Tibial nerve (tissue), 4 donors: Measurements from ENCODE around the gene METTL8.

ENCODE experiments used
- EP300 ChIP-seq, 2 donors: sonication (generic); formaldehyde crosslinking; IDR thresholded peaks; one replicate each; pipeline ENCODE4 v1.6.1; 2017; ENCODE audit warnings: antibody characterized with exemption in 2 of 2, mild to moderate bottlenecking in 1 of 2
- TF ChIP-seq, protein P1 (sequence below), 5 experiments: fragments of 200-600 bp in 3 of 5; fragments of 450-650 bp in 2 of 5; sonication (generic) in 3 of 5; IDR thresholded peaks; one replicate each; pipeline ENCODE4 v1.5.1; 2016 to 2019; ENCODE audit warnings: antibody characterized with exemption in 5 of 5, mild to moderate bottlenecking in 3 of 5, moderate library complexity in 2 of 5

DNA sequence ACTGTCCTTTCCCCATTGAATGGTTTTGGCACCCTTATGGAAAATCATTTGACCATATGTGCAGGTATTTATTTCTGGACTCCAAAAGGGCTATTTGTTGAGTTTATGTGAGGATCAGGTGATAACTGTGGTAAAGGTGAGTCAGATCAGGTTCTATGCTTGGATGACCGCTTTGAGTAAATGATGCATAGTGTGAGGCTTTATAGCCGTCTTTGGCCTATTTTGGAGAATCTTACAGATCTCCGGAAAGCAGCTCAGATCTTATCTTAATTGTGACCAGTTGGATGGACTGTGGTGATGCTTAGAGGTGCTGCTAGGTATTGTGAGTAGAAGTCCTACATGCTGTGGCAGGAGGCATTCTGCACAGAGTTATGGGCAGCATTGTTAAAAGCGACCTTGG, 126.2 kb downstream of the METTL8 start:
- TF ChIP-seq, protein P1, sequence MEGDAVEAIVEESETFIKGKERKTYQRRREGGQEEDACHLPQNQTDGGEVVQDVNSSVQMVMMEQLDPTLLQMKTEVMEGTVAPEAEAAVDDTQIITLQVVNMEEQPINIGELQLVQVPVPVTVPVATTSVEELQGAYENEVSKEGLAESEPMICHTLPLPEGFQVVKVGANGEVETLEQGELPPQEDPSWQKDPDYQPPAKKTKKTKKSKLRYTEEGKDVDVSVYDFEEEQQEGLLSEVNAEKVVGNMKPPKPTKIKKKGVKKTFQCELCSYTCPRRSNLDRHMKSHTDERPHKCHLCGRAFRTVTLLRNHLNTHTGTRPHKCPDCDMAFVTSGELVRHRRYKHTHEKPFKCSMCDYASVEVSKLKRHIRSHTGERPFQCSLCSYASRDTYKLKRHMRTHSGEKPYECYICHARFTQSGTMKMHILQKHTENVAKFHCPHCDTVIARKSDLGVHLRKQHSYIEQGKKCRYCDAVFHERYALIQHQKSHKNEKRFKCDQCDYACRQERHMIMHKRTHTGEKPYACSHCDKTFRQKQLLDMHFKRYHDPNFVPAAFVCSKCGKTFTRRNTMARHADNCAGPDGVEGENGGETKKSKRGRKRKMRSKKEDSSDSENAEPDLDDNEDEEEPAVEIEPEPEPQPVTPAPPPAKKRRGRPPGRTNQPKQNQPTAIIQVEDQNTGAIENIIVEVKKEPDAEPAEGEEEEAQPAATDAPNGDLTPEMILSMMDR (IDR thresholded peaks at IDR 0.05) = no peak
- TF ChIP-seq EP300 (IDR thresholded peaks at IDR 0.05) = no peak
